Endodermal cell (in vitro differentiated cells): ENCODE measurements around the gene KREMEN1. TPM values are rescaled to one million over a fixed set of nuclear protein-coding genes. Genes with fewer than 3 reads are reported as not detected.
"Not testable (repeated sequence)": the region's sequence is repeated elsewhere in the genome, so short reads cannot be mapped to it uniquely, and the experiment has no call there.

Source experiments
- DNase-seq: peaks from one replicate; pipeline ENCODE4 v3.0.0-alpha.2; 2017
- H3K27ac ChIP-seq: 2 replicates; pipeline ENCODE4 v1.5.1; 2013; ENCODE audit warnings: mild to moderate bottlenecking, low read depth, low read length, moderate library complexity
- H3K27me3 ChIP-seq: 2 replicates; pipeline ENCODE4 v1.6.1; 2013; ENCODE audit warnings: mild to moderate bottlenecking, low read length, moderate library complexity; ENCODE audit not compliant: insufficient read depth, control insufficient read depth, poor library complexity, severe bottlenecking
- H3K36me3 ChIP-seq: 2 replicates; pipeline ENCODE4 v1.7.0; 2013; ENCODE audit warnings: mild to moderate bottlenecking, low read length, moderate library complexity; ENCODE audit not compliant: control insufficient read depth, insufficient read depth
- H3K4me1 ChIP-seq: one replicate; pipeline ENCODE4 v1.7.0; 2013; ENCODE audit warnings: low read length; ENCODE audit not compliant: control insufficient read depth, insufficient read depth
- H3K4me3 ChIP-seq: 2 replicates; pipeline ENCODE4 v1.5.1; 2013; ENCODE audit warnings: mild to moderate bottlenecking, low read length, moderate library complexity
- H3K9ac ChIP-seq: 2 replicates; pipeline ENCODE4 v1.6.1; 2013; ENCODE audit warnings: mild to moderate bottlenecking, low read length, moderate library complexity; ENCODE audit not compliant: poor library complexity, severe bottlenecking; ENCODE audit errors: extremely low read depth
- H3K9me3 ChIP-seq: 2 replicates; pipeline ENCODE4 v1.6.1; 2013; ENCODE audit warnings: mild to moderate bottlenecking, low read length, moderate library complexity; ENCODE audit not compliant: control insufficient read depth
- H3K27ac Mint-ChIP-seq: 2 replicates; pipeline ENCODE4 v1.8.0; 2020; ENCODE audit warnings: mixed read lengths
- H3K27me3 Mint-ChIP-seq: 2 replicates; pipeline ENCODE4 v1.8.0; 2021; ENCODE audit warnings: mild to moderate bottlenecking, mixed read lengths; ENCODE audit not compliant: insufficient read depth
- H3K36me3 Mint-ChIP-seq: 2 replicates; pipeline ENCODE4 v1.8.0; 2020; ENCODE audit warnings: low read depth, mixed read lengths
- H3K4me1 Mint-ChIP-seq: 2 replicates; pipeline ENCODE4 v1.8.0; 2020; ENCODE audit warnings: mixed read lengths
- H3K4me3 Mint-ChIP-seq: 2 replicates; pipeline ENCODE4 v1.8.0; 2020; ENCODE audit warnings: mild to moderate bottlenecking, moderate library complexity, mixed read lengths
- H3K9me3 Mint-ChIP-seq: 2 replicates; pipeline ENCODE4 v1.8.0; 2020; ENCODE audit warnings: mild to moderate bottlenecking, mixed read lengths
- WGBS, 2 experiments: methylation state at CpG; one replicate each; pipeline versions ENCODE4 v1.1.5 to v1.1.7; 2013; ENCODE audit warnings: missing lambda C conversion rate in 2 of 2, mixed read lengths in 1 of 2; ENCODE audit not compliant: insufficient coverage in 1 of 2, insufficient read length in 1 of 2; 5-methylcytosine and 5-hydroxymethylcytosine counted together
- total RNA-seq, 2 donors: library from RNA; stranded (reverse); fragmentation: NEBNext Ultra II Directional in 1 of 2; extraction: Animal tissue kit (Norgen Biotek cat#: 25700) in 1 of 2; gene quantifications; 2 replicates in 1 of 2; 3 replicates in 1 of 2; pipeline ENCODE4 v1.2.1, GENCODE V29; 2021
- TF ChIP-seq, protein P1 (sequence below): fragments of 200-600 bp; sonication (generic); conservative IDR thresholded peaks from 2 replicates; pipeline ENCODE4 v1.5.0; 2021; ENCODE audit warnings: antibody characterized with exemption, mild to moderate bottlenecking

The KREMEN1 gene
- total RNA-seq, 2 donors from 2014 or later = 6.2 to 7.5 TPM

DNA sequence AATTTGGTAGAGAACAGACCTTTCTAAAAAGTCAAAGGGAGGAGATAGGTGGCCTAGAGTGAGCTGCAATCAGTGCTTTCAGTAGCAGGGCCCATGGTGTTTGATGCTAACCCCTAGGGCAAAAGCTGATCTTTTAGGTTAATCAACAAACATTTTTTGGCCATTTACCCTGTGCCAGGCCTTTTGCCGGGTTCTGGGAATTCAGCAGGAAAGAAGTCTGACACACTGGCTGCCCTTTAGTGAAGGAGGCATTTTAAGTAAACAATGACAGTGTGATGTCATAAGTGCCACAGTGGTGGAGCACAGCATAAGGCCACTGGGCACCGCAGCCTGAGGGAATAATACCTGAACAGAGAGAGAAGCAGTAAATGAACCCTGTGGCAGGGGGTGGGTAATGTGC, 40.3 kb upstream of the KREMEN1 start:
- Mint-ChIP-seq H3K27ac (peak overlapping the region; percentile 54), H3K4me1 (peaks cover 32% of the 10 kb centered on the region), H3K27me3 (no peaks in the 10 kb centered on the region), H3K4me3 (no peak overlapping the region), H3K9me3 (no peaks in the 10 kb centered on the region), H3K36me3 (peaks cover 3% of the 10 kb centered on the region)
- Histone ChIP-seq H3K27ac (no peak overlapping the region), H3K27me3 (no peaks in the 10 kb centered on the region), H3K36me3 (no peaks in the 10 kb centered on the region), H3K9me3 (no peaks in the 10 kb centered on the region), H3K4me1 (peaks cover 19% of the 10 kb centered on the region), H3K9ac (no peak overlapping the region), H3K4me3 (no peak overlapping the region)
- TF ChIP-seq, protein P1, sequence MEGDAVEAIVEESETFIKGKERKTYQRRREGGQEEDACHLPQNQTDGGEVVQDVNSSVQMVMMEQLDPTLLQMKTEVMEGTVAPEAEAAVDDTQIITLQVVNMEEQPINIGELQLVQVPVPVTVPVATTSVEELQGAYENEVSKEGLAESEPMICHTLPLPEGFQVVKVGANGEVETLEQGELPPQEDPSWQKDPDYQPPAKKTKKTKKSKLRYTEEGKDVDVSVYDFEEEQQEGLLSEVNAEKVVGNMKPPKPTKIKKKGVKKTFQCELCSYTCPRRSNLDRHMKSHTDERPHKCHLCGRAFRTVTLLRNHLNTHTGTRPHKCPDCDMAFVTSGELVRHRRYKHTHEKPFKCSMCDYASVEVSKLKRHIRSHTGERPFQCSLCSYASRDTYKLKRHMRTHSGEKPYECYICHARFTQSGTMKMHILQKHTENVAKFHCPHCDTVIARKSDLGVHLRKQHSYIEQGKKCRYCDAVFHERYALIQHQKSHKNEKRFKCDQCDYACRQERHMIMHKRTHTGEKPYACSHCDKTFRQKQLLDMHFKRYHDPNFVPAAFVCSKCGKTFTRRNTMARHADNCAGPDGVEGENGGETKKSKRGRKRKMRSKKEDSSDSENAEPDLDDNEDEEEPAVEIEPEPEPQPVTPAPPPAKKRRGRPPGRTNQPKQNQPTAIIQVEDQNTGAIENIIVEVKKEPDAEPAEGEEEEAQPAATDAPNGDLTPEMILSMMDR = no peak
- 93 to 98% methylated on average over 2 of the region's 2 CpGs for WGBS, 2 experiments
- DNase-seq = no peak

DNA sequence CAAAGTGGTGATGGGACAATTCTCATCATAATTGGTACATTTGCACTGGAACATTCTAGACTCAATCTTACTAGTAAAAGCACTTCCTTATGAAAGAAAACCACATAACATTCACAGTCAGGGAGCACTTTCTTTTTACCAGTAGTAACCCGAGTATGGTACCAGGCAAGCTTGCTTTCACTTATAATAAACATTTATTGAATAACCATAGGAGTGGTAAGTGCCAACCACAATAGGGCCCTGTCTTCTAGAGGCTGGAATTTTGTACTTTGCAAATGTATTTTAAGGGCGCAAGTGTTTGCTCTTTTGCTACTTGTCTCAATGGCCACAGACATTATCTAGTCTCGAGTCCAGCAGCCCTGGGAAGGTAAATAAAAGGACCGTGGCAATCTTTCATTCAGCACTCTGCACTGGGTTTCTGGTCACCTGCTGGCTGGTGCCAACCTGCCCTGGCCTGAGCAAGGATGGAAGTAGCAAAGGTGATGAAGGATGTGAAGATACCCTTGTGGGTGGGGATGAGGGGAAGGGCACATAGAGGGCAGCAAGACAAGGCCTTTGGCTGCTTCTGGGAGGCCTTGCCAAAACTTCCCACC, 35.4 kb upstream of the KREMEN1 start:
- 92 to 100% methylated on average over 3 to 4 of the region's 4 CpGs for WGBS, 2 experiments
- TF ChIP-seq, protein P1 = no peak

DNA sequence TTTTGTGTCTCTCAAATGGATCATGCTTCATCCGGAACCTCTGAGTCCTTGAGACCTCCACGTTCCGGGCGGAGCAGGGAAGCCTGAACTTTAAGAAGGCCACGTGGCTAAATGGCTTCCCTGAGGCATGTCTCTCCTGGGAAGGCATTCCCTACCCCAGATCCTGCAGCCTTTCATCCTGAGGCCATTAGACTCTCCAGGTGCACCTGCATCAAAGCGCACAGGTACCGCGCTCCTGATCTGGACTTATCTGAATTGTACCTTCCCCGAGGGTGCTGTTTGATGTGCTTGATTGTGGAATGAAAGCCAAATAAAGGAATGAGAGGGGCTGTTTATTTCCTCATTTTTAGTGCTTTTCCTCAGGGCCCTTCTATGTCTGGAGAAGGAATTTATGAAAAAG, 33.7 kb upstream of the KREMEN1 start:
- Histone ChIP-seq H3K9me3 (no peaks in the 10 kb centered on the region), H3K4me3 (no peak overlapping the region), H3K27me3 (no peaks in the 10 kb centered on the region), H3K4me1 (no peaks in the 10 kb centered on the region), H3K9ac (no peak overlapping the region), H3K27ac (peak overlapping the region; percentile 60), H3K36me3 (peaks cover 7% of the 10 kb centered on the region)
- no peak for DNase-seq
- TF ChIP-seq, protein P1 = no peak
- H3K27me3 Mint-ChIP-seq = no peaks in the 10 kb centered on the region
- peak overlapping the region; percentile 23 for H3K27ac Mint-ChIP-seq
- peaks cover 10% of the 10 kb centered on the region for H3K36me3 Mint-ChIP-seq
- no peaks in the 10 kb centered on the region for H3K4me1 Mint-ChIP-seq
- no peaks in the 10 kb centered on the region for H3K9me3 Mint-ChIP-seq
- WGBS, 2 experiments = 93 to 98% methylated on average over 8 to 9 of the region's 9 CpGs
- no peak overlapping the region for H3K4me3 Mint-ChIP-seq

More for the DNA sequence above, 35.4 kb upstream of the KREMEN1 start:
- peaks cover 3% of the 10 kb centered on the region for H3K36me3 Mint-ChIP-seq
- H3K9me3 ChIP-seq = no peaks in the 10 kb centered on the region
- H3K27me3 Mint-ChIP-seq = no peaks in the 10 kb centered on the region
- no peak overlapping the region for H3K4me3 Mint-ChIP-seq
- DNase-seq = no peak
- H3K27ac Mint-ChIP-seq = no peak overlapping the region
- no peaks in the 10 kb centered on the region for H3K9me3 Mint-ChIP-seq
- no peaks in the 10 kb centered on the region for H3K4me1 ChIP-seq
- no peaks in the 10 kb centered on the region for H3K36me3 ChIP-seq
- no peak overlapping the region for H3K4me3 ChIP-seq
- no peaks in the 10 kb centered on the region for H3K27me3 ChIP-seq
- H3K9ac ChIP-seq = no peak overlapping the region
- peaks cover 3% of the 10 kb centered on the region for H3K4me1 Mint-ChIP-seq
- H3K27ac ChIP-seq = no peak overlapping the region

DNA sequence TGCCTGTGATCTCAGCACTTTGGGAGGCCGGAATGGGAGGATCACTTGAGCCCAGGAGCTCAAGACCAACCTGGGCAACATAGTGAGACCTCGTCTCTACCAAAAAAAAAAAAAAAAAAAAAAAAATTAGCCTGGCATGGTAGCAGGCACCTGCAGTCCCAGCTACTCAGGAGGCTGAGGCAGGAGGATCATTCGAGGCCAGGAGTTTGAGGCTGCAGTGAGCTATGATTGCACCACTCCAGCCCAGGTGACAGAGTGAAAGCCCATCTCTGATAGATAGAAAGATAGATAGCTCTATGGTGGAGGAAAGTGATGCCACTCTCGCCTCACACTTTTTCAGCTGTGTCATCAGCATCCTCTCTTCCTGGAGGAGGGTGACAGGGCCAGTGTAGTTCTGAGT, 33.2 kb upstream of the KREMEN1 start:
- DNase-seq, H3K9me3 Mint-ChIP-seq, H3K4me3 Mint-ChIP-seq, H3K27ac Mint-ChIP-seq, H3K4me1 Mint-ChIP-seq, H3K27me3 Mint-ChIP-seq, H3K4me1 ChIP-seq, H3K27me3 ChIP-seq, H3K4me3 ChIP-seq, H3K9ac ChIP-seq, H3K9me3 ChIP-seq: not testable (repeated sequence)
- peaks cover 13% of the 10 kb centered on the region for H3K36me3 Mint-ChIP-seq
- WGBS, 2 experiments = 94 to 100% methylated on average over 1 to 3 of the region's 4 CpGs
- peaks cover 13% of the 10 kb centered on the region for H3K36me3 ChIP-seq
- peak overlapping the region; percentile 60 for H3K27ac ChIP-seq
